Kidney (tissue), 14 donors: ENCODE data around the gene TLDC2. TPM values are rescaled to one million over a fixed set of nuclear protein-coding genes. Genes with fewer than 3 reads are reported as not detected.
"Not testable (repeated sequence)": the region's sequence is repeated elsewhere in the genome, so short reads cannot be mapped to it uniquely, and the experiment has no call there.

ENCODE experiments used
- DNase-seq, 5 donors: peaks; one replicate each; pipeline ENCODE4 v3.0.0-alpha.2; 2013 to 2020
- FAIRE-seq: peaks from 2 replicates; lab custom pipeline; 2012; peaks lifted over from hg19 to GRCh38; lab: Jason Lieb, UNC
- H3K27ac ChIP-seq, 2 donors: one replicate each; pipeline ENCODE4 v1.7.0; 2013; ENCODE audit warnings: low read depth in 2 of 2, low read length in 2 of 2, inconsistent platforms in 1 of 2
- H3K27me3 ChIP-seq: one replicate; pipeline ENCODE4 v1.7.1; 2013; ENCODE audit warnings: low read length, inconsistent platforms; ENCODE audit not compliant: control insufficient read depth, insufficient read depth
- H3K36me3 ChIP-seq, 3 donors: one replicate each; pipeline versions ENCODE4 v1.7.0 to v1.7.1; 2013; ENCODE audit warnings: low read length in 3 of 3, control low read depth in 1 of 3, inconsistent platforms in 1 of 3; ENCODE audit not compliant: insufficient read depth in 3 of 3, control insufficient read depth in 2 of 3
- H3K4me1 ChIP-seq, 3 donors: one replicate each; pipeline versions ENCODE4 v1.7.0 to v1.7.1; 2013; ENCODE audit warnings: low read length in 3 of 3, inconsistent platforms in 1 of 3, low read depth in 1 of 3; ENCODE audit not compliant: control insufficient read depth in 2 of 3, insufficient read depth in 2 of 3
- H3K4me3 ChIP-seq, 3 donors: one replicate each; pipeline versions ENCODE4 v1.7.0 to v1.8.1; 2013; ENCODE audit warnings: low read length in 3 of 3, control low read depth in 1 of 3, inconsistent platforms in 1 of 3
- H3K9ac ChIP-seq, 3 donors: one replicate each; pipeline versions ENCODE4 v1.7.0 to v1.7.1; 2013; ENCODE audit warnings: low read length in 3 of 3, control low read depth in 1 of 3, inconsistent platforms in 1 of 3
- H3K9me3 ChIP-seq, 3 donors: one replicate each; pipeline versions ENCODE4 v1.7.0 to v1.7.1; 2013; ENCODE audit warnings: low read length in 3 of 3, control low read depth in 1 of 3, inconsistent platforms in 1 of 3; ENCODE audit not compliant: control insufficient read depth in 2 of 3, insufficient read depth in 1 of 3
- CTCF ChIP-seq: IDR thresholded peaks from 3 replicates; pipeline ENCODE4 v1.5.1; 2012; ENCODE audit warnings: mild to moderate bottlenecking, moderate library complexity, borderline replicate concordance; ENCODE audit not compliant: insufficient read depth; ENCODE audit errors: extremely low read depth
- intact Hi-C: fragments of 100-400 bp; cut with DNase I; formaldehyde crosslinking; loops from one replicate; pipeline ENCODE4 v1.11.1; 2022
- polyA plus RNA-seq: library from polyadenylated mRNA; stranded (reverse); fragments of 350-450 nt; fragmentation: Illumina TruSeq; extraction: RNeasy Lipid Tissue Mini Kit (QIAGEN cat#74804); gene quantifications from one replicate; pipeline ENCODE4 v1.2.3, GENCODE V29; 2014; ENCODE audit warnings: low read depth, low replicate concordance; ENCODE audit not compliant: insufficient read depth
- total RNA-seq: library from RNA; stranded (reverse); fragmentation: NEBNext Ultra II Directional; extraction: Animal tissue kit (Norgen Biotek cat#: 25700); gene quantifications from one replicate; pipeline ENCODE4 v1.2.1, GENCODE V29; 2021
- donor health status: control.
- donor health status: control.
- donor health status: control.
- donor health status: control.
- donor health status: control.
- donor health status: DM: yes; HTN: yes; CAD: no.
- donor health status: Normal renal cell carcinoma (clear cell type).

The TLDC2 gene
- total and polyA plus RNA-seq, 2 donors from 2014 or later = 2.3 to 8.5 TPM

- no peak for FAIRE-seq
- Histone ChIP-seq H3K36me3 (no peaks in the 10 kb centered on the region), H3K4me1 (no peaks in the 10 kb centered on the region), H3K27ac (no peak overlapping the region), H3K9ac (no peak overlapping the region), H3K27me3 (no peaks in the 10 kb centered on the region), H3K9me3 (no peaks in the 10 kb centered on the region), H3K4me3 (no peak overlapping the region)
- intact Hi-C loops = no loop called here
- no peak for TF ChIP-seq CTCF
- no peak for DNase-seq
Observed at GRCh38 chr20:36873498-36874189, 2.3 kb upstream of the TLDC2 start.

GRCh38 chr20:36875093-36875492 is 845 bp upstream of the TLDC2 start:
- H3K4me3 ChIP-seq, FAIRE-seq, H3K36me3 ChIP-seq, H3K9me3 ChIP-seq, intact Hi-C loops, H3K9ac ChIP-seq, H3K27me3 ChIP-seq, H3K27ac ChIP-seq, H3K4me1 ChIP-seq, DNase-seq: not testable (repeated sequence)

GRCh38 chr20:36876473-36876833 is 515 bp downstream of the TLDC2 start:
- no peak for FAIRE-seq

GRCh38 chr20:36878941-36879340 is 3.0 kb downstream of the TLDC2 start:
- intact Hi-C loops = no loop called here
- TF ChIP-seq CTCF = no peak
- H3K36me3 ChIP-seq = no peaks in the 10 kb centered on the region
- no peak overlapping the region for H3K27ac ChIP-seq
- FAIRE-seq = no peak
- no peaks in the 10 kb centered on the region for H3K9me3 ChIP-seq
- no peak for DNase-seq
- no peaks in the 10 kb centered on the region for H3K27me3 ChIP-seq
- no peak overlapping the region for H3K9ac ChIP-seq
- H3K4me3 ChIP-seq = no peak overlapping the region
- H3K4me1 ChIP-seq = peaks cover 0 to 5% (median 3%) of the 10 kb centered on the region in 3 donors

More at GRCh38 chr20:36876473-36876833, 515 bp downstream of the TLDC2 start:
- Histone ChIP-seq H3K27me3 (no peaks in the 10 kb centered on the region), H3K9ac (no peak overlapping the region), H3K9me3 (no peaks in the 10 kb centered on the region), H3K36me3 (no peaks in the 10 kb centered on the region), H3K27ac (no peak overlapping the region), H3K4me1 (no peaks in the 10 kb centered on the region), H3K4me3 (no peak overlapping the region)
- no peak for TF ChIP-seq CTCF
- DNase-seq = no peak
- intact Hi-C loops = no loop called here
